ENCODE results near the gene CCDC71L.

CCDC71L gene

DNA sequence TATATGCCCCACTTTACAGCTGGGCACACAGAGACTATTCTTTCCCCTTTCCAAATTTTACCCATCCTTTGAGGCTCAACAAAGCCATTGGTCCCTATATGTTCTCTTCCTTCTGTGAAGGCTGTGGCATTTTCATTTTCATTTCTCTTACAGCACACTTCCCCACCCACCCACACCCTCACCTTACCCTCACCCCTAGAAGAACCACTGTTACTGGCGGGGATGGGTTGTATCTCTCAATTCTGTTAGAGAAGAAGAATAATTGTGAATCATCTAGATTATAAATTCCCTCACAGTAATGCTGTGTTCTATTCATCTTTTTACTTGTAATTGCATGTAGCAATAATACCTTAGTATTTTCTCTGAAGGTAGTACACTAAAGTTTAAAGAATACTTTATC, 10.2 kb upstream of the CCDC71L start:
- TF ChIP-seq, protein P1, sequence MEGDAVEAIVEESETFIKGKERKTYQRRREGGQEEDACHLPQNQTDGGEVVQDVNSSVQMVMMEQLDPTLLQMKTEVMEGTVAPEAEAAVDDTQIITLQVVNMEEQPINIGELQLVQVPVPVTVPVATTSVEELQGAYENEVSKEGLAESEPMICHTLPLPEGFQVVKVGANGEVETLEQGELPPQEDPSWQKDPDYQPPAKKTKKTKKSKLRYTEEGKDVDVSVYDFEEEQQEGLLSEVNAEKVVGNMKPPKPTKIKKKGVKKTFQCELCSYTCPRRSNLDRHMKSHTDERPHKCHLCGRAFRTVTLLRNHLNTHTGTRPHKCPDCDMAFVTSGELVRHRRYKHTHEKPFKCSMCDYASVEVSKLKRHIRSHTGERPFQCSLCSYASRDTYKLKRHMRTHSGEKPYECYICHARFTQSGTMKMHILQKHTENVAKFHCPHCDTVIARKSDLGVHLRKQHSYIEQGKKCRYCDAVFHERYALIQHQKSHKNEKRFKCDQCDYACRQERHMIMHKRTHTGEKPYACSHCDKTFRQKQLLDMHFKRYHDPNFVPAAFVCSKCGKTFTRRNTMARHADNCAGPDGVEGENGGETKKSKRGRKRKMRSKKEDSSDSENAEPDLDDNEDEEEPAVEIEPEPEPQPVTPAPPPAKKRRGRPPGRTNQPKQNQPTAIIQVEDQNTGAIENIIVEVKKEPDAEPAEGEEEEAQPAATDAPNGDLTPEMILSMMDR (IDR thresholded peaks at IDR 0.05; ENCODE audit: insufficient read depth, low read length, poor library complexity, severe bottlenecking), result no peak
- no peak for TF ChIP-seq EZH2phosphoT487 (conservative IDR thresholded peaks at IDR 0.05; ENCODE audit: low read length)
- no peaks in the 10 kb centered on the region for H4K20me1 ChIP-seq (ENCODE audit: low read depth, low read length)
- no peaks in the 10 kb centered on the region for H3K9me3 ChIP-seq (ENCODE audit: insufficient read depth, low read length)
- no peak overlapping the region for H2AFZ ChIP-seq (ENCODE audit: low read depth, low read length, severe bottlenecking)
- no peaks in the 10 kb centered on the region for H3K79me2 ChIP-seq (ENCODE audit: insufficient read depth, low read length)
- no peaks in the 10 kb centered on the region for H3K36me3 ChIP-seq (ENCODE audit: low read length)
- no peak overlapping the region for H3K9ac ChIP-seq (ENCODE audit: low read length)
- H3F3A ChIP-seq (ENCODE audit: insufficient read depth), result no peaks in the 10 kb centered on the region
- no peak overlapping the region for H3K4me2 ChIP-seq (ENCODE audit: low read depth, low read length, poor library complexity, severe bottlenecking)
- no peak overlapping the region for H3K4me3 ChIP-seq (ENCODE audit: insufficient read depth, low read length, poor library complexity, severe bottlenecking)
- no peaks in the 10 kb centered on the region for H3K27me3 ChIP-seq (ENCODE audit: low read length)
- no peaks in the 10 kb centered on the region for H3K9me2 ChIP-seq (replicated peaks; ENCODE audit: insufficient read depth, low read length)
- no peak overlapping the region for H3K27ac ChIP-seq (ENCODE audit: low read depth, low read length)

GRCh38 chr7:106668861-106669524, 8.0 kb upstream of the CCDC71L start:
- no peak overlapping the region for H3K9ac ChIP-seq (ENCODE audit: low read length)
- H3K27me3 ChIP-seq (ENCODE audit: low read length), result no peaks in the 10 kb centered on the region
- H3K79me2 ChIP-seq (ENCODE audit: insufficient read depth, low read length), result no peaks in the 10 kb centered on the region
- H3K9me3 ChIP-seq (ENCODE audit: insufficient read depth, low read length), result no peaks in the 10 kb centered on the region
- H3K27ac ChIP-seq (ENCODE audit: low read depth, low read length), result no peak overlapping the region
- H4K20me1 ChIP-seq (ENCODE audit: low read depth, low read length), result no peaks in the 10 kb centered on the region
- TF ChIP-seq, protein P1 (IDR thresholded peaks at IDR 0.05; ENCODE audit: insufficient read depth, low read length, poor library complexity, severe bottlenecking), result no peak
- TF ChIP-seq EZH2phosphoT487 (conservative IDR thresholded peaks at IDR 0.05; ENCODE audit: low read length), result no peak
- no peaks in the 10 kb centered on the region for H3K36me3 ChIP-seq (ENCODE audit: low read length)
- H3K4me2 ChIP-seq (ENCODE audit: low read depth, low read length, poor library complexity, severe bottlenecking), result no peak overlapping the region
- no peak overlapping the region for H3K4me3 ChIP-seq (ENCODE audit: insufficient read depth, low read length, poor library complexity, severe bottlenecking)
- no peak overlapping the region for H2AFZ ChIP-seq (ENCODE audit: low read depth, low read length, severe bottlenecking)
- no peaks in the 10 kb centered on the region for H3K9me2 ChIP-seq (replicated peaks; ENCODE audit: insufficient read depth, low read length)
- no peaks in the 10 kb centered on the region for H3F3A ChIP-seq (ENCODE audit: insufficient read depth)

- Histone ChIP-seq H3K79me2 (ENCODE audit: insufficient read depth, low read length) (no peaks in the 10 kb centered on the region), H2AFZ (ENCODE audit: low read depth, low read length, severe bottlenecking) (no peak overlapping the region), H3K9ac (ENCODE audit: low read length) (no peak overlapping the region), H3K4me2 (ENCODE audit: low read depth, low read length, poor library complexity, severe bottlenecking) (no peak overlapping the region), H3K4me3 (ENCODE audit: insufficient read depth, low read length, poor library complexity, severe bottlenecking) (no peak overlapping the region), H4K20me1 (ENCODE audit: low read depth, low read length) (no peaks in the 10 kb centered on the region), H3K36me3 (ENCODE audit: low read length) (no peaks in the 10 kb centered on the region), H3K9me2 (replicated peaks; ENCODE audit: insufficient read depth, low read length) (no peaks in the 10 kb centered on the region), H3K27ac (ENCODE audit: low read depth, low read length) (no peak overlapping the region), H3F3A (ENCODE audit: insufficient read depth) (peaks cover 15% of the 10 kb centered on the region), H3K9me3 (ENCODE audit: insufficient read depth, low read length) (no peaks in the 10 kb centered on the region), H3K27me3 (ENCODE audit: low read length) (no peaks in the 10 kb centered on the region)
- TF ChIP-seq EZH2phosphoT487 (conservative IDR thresholded peaks at IDR 0.05; ENCODE audit: low read length), result no peak
These were observed 5.4 kb upstream of the CCDC71L start for GRCh38 chr7:106666353-106666752.

- H3K4me2 ChIP-seq (ENCODE audit: low read depth, low read length, poor library complexity, severe bottlenecking), result no peak overlapping the region
- no peaks in the 10 kb centered on the region for H3K9me3 ChIP-seq (ENCODE audit: insufficient read depth, low read length)
- no peak overlapping the region for H3K4me3 ChIP-seq (ENCODE audit: insufficient read depth, low read length, poor library complexity, severe bottlenecking)
- H3K36me3 ChIP-seq (ENCODE audit: low read length), result no peaks in the 10 kb centered on the region
- TF ChIP-seq EZH2phosphoT487 (conservative IDR thresholded peaks at IDR 0.05; ENCODE audit: low read length), result no peak
- TF ChIP-seq, protein P1 (IDR thresholded peaks at IDR 0.05; ENCODE audit: insufficient read depth, low read length, poor library complexity, severe bottlenecking), result no peak
- peaks cover 19% of the 10 kb centered on the region for H3F3A ChIP-seq (ENCODE audit: insufficient read depth)
- no peaks in the 10 kb centered on the region for H3K9me2 ChIP-seq (replicated peaks; ENCODE audit: insufficient read depth, low read length)
- H3K27ac ChIP-seq (ENCODE audit: low read depth, low read length), result no peak overlapping the region
- no peak overlapping the region for H2AFZ ChIP-seq (ENCODE audit: low read depth, low read length, severe bottlenecking)
- no peaks in the 10 kb centered on the region for H3K79me2 ChIP-seq (ENCODE audit: insufficient read depth, low read length)
- H4K20me1 ChIP-seq (ENCODE audit: low read depth, low read length), result no peaks in the 10 kb centered on the region
- H3K9ac ChIP-seq (ENCODE audit: low read length), result no peak overlapping the region
- H3K27me3 ChIP-seq (ENCODE audit: low read length), result no peaks in the 10 kb centered on the region
These were observed 3.4 kb upstream of the CCDC71L start for GRCh38 chr7:106664343-106664742.
